ENCODE results near the gene MAP3K21.

- TF ChIP-seq POLR2AphosphoS5 (IDR thresholded peaks at IDR 0.05; ENCODE audit: control insufficient read depth, insufficient read depth, low read depth, low read length) = no peak
- no peak for TF ChIP-seq DLX4 (CRISPR knock-in tag; IDR thresholded peaks at IDR 0.05)
- TF ChIP-seq RAD21 (CRISPR knock-in tag; conservative IDR thresholded peaks at IDR 0.05 in 1 of 2, IDR thresholded peaks at IDR 0.05 in 1 of 2) = no peak
- no peak for TF ChIP-seq YY1 (IDR thresholded peaks at IDR 0.05; ENCODE audit: borderline replicate concordance in 1 of 3, control insufficient read depth in 1 of 3, extremely low read depth in 1 of 3, insufficient read depth in 3 of 3, insufficient read length in 1 of 3, insufficient replicate concordance in 2 of 3, low read depth in 1 of 3, low read length in 2 of 3)
These were observed 48.9 kb upstream of the MAP3K21 start for GRCh38 chr1:233278631-233279030.
